Measurements from ENCODE around the gene SDHAF1.
"Not testable (repeated sequence)": the region's sequence is repeated elsewhere in the genome, so short reads cannot be mapped to it uniquely, and the experiment has no call there.

Gene SDHAF1

GRCh38 chr19:36025541-36025940, 30.6 kb downstream of the SDHAF1 start:
- no peak for DNase-seq

DNA sequence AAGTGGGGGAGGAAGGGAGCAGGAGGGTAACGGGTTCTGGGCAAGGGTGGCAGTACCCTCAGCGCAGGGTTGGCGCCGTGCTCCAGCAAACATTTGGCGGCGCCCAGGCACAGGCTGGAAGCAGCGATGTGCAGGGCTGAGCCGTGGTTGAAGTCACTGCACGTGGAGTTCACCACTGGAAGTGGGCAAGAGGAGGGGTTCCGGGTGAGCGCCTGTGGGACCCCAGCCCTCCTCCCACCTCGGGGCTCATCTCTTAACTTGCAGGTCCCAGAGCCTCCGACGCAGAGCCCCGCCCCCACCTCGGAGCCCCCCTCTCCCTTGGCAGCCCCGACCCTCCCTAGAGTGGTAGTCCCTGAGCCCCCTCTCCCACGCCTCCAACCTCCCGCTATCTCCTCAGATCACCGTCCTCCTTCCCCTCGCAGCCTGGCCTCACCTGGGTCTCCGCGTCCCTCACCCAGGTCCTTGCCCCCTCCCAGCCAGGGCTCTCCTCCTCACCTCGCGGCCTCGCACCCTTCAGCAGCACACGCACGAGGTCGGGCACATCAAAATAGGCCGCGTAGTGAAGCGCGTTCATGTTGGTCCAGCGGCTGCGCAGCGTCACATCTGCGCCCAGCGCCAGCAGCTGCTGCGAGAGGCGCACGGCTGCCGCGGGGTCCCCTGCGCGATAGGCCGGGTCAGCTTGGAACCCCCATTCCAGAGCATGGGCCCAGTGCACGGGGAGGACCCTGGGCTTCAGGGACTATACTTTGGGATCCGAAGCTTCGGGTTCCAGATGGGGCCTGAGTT, 31.3 kb downstream of the SDHAF1 start:
- DNase-seq, result no peak

- no peak for DNase-seq
These were observed 32.7 kb downstream of the SDHAF1 start for GRCh38 chr19:36027696-36028095.

GRCh38 chr19:36028313-36029041, 33.5 kb downstream of the SDHAF1 start:
- no peak for DNase-seq

- DNase-seq, result peak; percentile 24
These were observed 35.5 kb downstream of the SDHAF1 start for GRCh38 chr19:36030264-36031148.

DNA sequence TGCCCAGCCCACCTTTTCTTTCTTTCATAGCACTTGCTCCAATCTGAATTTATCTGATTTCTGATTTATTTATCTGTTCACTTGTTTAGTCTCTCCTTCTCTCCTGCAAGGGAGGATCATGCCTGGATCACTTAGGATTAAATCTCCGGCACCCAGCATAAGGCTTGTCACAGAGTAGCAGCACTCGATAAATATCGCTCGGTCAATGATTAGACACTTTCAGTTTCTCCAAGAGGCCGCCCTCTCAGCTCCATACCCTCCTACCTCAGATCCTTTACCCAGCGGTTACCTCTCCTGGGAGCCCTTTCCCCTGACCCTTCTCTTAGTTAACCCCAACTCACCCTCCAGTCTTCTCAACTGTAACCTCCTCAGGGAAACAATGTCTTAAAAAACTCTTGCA, 36.3 kb downstream of the SDHAF1 start:
- no peak for DNase-seq

DNA sequence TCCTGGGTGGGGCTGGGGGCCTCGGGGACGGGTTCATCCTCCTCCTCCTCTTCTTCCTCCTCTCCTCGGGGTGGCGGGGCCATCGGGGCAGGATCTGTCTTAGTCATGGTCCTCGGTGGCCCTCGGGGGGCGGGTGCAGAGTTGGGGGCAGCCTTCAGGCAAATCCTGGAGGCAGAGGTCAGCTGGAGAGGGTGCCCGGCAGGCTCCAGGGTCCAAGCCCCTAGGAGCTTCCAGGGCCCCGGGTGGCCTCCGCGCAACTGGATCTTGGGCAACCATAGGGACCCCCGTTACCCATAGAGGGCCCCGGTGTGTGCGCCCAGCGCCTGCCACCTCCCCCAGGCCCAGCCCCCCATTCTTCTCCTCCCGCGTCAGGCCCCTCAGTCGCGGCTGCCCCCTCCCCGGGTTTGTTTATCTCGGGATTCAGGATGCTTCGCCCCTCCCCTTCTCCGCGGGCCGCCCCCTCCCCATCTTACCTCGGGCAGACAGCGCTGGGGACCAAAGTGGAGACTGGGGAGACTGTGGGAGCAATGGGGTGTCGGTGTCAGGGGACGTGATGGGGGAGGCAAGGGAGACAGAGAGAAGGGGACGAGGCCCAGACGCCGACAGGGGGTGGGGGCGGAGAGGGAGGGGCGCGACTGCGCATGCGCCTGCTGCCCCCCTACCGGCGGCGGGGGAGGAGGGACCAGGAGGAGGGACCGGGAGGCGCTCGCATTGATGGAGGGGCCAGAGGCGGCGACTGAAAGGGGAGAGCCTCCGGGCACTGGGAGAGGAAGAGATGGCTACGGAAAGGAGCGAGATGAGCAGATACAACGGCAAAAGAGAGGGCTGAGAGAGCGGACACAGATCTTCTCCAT, 37.5 kb downstream of the SDHAF1 start, which contains the start of gene CLIP3:
Gene CLIP3 (minus strand): TSS at position 623 of the 854 bp plus-strand sequence. CDS start 516 bp downstream, at position 107.
- peak; percentile 79 for DNase-seq

DNA sequence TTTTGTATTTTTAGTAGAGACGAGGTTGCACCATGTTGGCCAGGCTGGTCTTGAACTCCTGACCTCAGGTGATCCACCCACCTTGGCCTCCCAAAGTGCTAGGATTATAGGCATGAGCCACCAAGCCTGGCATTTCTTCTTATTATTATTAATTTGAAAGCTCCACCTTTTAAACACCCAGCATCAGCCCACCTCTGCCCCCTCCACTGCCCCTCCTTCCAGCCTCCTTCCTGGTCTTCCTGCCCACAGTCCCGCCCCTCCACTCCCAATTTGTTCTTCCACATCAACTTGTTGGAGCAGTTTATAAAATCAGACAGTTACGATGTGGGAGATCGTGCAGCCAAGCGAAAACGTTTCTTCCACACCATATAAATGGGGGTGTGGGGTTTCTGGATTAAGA, 45.5 kb downstream of the SDHAF1 start:
- no peak for DNase-seq

- DNase-seq, result not testable (repeated sequence)
These were observed 46.1 kb downstream of the SDHAF1 start for GRCh38 chr19:36041092-36041491.

DNA sequence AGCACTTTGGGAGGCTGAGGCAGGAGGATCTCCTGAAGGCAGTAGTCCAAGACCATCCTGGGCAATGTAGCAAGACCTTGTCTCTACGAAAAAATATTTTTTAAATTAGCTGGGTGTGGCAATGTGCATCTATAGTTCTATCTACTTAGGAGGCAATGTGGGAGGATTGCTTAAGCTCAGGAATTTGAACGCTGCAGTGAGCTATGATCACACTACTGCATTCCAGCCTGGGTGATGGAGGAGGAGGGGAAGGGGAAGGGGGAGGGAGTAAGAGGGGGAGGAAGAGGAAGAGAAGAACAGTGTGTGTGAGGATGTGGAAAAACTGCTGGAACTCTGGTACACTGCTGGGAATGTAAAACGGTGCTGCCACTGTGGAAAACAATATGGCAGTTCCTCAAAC, 46.8 kb downstream of the SDHAF1 start:
- peak; percentile 92 for DNase-seq

DNA sequence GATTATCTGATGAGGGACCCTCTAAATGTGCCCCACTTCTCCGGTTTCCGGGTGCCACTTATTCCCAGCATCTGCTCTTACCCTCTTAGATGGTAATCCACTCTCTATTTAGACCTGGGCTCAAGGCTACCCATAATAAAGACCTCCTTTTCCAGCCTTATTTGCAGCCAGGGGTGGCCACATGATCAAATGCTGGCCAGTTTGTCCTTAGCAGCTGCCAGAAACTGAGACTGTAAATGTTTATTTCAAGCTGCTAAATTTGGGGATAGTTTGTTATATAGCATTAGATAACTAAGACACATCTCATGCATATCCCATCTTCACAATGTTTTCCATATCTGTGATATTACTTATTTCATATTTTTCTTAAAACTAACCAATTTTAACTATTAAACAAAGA, 49.0 kb downstream of the SDHAF1 start:
- DNase-seq, result no peak
